GM18517 (cell line): ENCODE measurements around the gene TSBP1.
"Not testable (repeated sequence)": the region's sequence is repeated elsewhere in the genome, so short reads cannot be mapped to it uniquely, and the experiment has no call there.

Source experiments
- ATAC-seq: cut with Tn5 transposase; IDR thresholded peaks from one replicate; pipeline ENCODE4 v1.9.1; 2021; ENCODE audit warnings: mild to moderate bottlenecking, moderate library complexity; ENCODE audit not compliant: unreplicated experiment

TSBP1 gene

DNA sequence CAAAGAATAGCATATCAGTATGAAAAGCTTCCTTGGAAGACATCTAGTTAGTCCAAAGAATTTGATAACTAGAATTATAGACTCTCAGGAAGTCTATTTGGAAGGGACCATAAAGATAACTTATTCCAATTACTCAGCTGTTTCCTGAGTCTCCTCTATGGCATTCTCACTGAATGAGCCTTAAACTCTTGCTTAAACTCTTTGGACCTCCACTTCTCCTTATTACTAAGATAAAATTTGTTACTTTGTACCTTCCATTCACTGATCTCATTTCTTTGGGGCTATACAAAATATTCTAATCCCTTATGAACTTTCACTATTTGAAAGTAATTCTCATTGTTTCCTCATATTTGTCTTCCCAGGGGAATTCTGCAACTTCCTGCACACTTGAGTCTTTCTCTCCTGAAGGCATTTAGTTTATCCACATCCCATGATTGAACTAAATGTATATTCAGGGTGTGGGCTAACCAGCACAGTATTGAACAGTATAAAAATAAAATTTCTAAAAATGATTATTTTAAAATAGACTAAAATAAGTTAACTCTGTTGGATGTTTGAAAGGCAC is 80.7 kb downstream of the TSBP1 start:
- ATAC-seq = no peak

DNA sequence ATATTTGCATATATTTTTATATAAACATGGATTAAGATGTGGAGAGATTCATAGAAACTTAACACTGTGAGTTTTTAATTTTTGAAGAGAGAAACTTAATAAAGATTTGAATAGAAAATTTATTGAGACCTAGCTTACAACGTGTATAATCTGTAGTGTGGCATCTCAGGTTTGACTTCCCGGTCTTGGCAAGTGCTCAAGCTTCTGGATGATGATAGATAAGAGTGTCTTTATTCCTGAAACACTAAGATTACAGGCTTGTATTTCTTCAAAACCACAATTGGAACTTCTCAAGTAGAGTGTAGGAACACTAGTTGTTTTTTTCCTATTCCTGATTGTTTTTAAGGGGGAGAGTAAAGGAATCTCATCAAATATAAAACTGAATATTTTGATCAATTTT is 83.3 kb downstream of the TSBP1 start:
- no peak for ATAC-seq

DNA sequence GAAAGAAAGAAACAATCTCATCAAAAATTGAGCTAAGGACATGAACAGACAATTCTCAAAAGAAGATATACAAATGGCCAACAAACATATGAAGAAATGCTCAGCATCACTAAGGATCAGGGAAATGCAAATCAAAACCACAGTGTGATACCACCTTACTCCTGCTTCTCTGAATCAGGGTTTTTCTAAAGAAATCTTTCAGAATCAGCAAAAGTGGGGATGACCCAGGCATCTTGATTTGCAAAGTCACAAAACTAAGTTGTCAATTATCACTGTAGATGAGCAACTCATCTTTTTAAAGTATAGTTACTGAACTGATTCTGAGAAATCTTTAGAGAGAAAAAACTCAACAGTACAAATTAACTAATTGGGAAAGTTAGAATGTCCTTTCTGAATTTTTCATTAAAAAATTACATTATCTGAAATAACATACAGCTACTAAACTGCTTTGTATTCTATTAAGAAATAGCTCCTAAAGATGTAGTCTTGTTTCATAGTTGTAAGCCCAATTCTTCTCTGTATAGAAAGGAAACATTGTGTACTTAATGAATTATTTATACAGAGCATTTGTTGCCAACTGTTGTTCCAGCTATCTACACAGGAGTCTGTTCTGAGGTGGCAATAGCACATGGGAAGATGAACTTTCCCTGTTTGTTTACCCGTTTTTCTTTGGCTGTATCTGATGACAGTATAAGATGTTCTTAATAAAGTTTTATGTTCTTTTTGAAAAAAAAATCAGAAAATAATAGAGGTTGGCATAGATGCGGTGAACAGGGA is 97.7 kb downstream of the TSBP1 start:
- ATAC-seq = not testable (repeated sequence)

DNA sequence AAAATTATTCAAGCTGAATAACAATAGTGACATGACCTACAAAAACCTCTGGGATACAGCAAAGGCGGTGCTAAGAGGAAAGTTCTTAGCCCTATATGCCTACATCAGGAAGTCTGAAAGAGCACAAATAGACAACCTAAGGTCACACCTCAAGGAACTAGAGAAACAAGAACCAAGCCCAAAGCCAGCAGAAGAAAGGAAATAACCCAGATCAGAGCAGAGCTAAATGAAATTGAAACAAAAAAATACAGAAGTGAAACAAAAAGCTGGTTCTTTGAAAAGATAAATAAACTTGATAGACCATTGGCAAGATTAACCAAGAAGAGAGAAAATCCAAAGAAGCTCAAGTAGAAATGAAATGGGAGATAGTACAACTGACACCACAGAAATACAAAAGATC is 100.3 kb downstream of the TSBP1 start:
- ATAC-seq = no peak

DNA sequence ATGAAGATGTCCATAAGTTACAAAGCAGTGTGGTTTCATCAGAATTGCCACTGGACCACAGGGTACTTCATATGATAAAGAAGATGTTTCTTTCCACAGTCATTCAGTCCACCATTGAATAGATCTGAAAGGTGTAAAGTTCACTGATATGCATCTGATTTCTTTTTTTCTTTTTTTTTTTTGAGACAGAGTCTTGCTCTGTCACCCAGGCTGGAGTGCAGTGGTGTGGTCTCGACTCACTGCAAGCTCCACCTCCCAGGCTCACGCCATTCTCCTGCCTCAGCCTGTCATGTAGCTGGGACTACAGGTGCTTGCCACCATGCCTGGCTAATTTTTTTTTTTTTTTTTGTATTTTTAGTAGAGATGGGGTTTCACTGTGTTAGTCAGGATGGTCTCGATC is 103.2 kb downstream of the TSBP1 start:
- not testable (repeated sequence) for ATAC-seq

DNA sequence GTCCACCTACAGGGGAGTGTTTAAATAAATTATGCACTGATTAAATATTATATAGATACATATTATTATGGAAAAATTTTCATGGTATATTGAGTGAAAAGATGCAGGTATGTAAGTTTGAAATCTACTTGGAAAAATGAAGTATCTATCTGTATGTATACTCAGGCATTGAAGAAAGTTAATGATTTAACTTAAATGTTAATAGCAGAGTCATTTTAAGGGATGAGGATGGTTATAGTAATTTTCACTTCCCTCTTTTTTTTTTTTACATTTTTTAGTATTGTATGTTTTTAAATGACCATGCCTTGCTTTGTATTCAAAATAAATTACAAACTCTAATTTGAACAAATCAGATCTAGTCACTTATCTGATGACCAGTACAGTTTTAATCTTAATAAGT is 104.7 kb downstream of the TSBP1 start:
- ATAC-seq = no peak

DNA sequence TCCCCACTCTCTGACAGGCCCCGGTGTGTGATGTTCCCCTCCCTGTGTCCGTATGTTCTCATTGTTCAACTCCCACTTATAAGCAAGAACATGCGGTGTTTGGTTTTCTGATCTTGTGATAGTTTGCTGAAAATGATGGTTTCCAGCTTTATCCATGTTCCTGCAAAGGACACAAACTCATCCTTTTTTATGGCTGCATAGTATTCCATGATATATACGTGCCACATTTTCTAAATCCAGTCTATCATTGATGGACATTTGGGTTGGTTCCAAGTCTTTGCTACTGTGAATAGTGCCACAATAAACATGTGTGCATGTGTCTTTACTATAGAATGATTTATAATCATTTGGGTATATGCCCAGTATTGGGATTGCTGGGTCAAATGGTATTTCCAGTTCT is 114.4 kb downstream of the TSBP1 start:
- ATAC-seq = not testable (repeated sequence)

DNA sequence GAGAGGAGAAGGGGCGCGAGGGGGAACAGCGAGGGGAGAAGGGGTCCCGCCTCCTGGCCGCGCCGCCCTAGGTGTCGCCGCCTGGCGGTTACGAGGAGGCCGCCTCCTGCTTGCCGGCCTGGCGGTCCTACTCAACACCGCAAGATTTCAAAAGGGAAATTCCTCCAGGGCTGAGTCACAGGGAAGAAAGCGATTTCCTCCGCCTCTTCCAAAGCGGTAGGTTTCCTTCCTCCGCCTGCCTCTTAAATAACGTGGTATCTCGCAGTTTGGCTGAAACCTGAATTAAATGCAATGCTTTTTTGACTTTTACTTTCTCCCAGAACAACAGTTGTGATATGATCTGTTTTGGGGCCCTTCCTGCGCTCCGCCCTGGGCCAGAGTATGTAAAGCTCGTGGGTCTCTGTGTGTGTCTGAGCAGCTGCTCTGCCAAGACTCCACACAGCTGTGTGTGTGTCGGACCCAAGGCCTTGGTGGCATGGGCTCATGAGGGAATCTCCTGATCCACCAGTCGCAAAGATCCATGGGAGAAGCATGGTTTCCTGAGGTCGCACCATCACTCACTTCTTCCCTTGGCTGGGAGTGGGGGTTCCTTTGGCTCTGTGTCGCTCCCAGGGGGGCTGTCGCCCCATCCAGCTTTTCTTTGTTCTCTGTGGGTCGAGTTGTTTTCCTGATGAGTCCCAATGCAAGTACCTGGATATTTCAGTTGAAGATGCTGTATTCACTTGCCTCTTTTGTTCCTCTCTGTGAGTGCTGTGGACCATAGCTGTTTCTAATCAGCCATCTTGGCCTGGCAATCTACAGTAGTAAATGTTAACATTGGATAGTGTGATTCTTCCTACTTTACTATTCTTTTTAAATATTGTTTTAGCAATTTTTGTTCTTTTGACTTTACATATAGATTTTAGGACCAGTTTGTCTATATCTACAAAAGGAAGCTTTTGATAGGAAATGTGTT is 116.2 kb downstream of the TSBP1 start:
- ATAC-seq = no peak

DNA sequence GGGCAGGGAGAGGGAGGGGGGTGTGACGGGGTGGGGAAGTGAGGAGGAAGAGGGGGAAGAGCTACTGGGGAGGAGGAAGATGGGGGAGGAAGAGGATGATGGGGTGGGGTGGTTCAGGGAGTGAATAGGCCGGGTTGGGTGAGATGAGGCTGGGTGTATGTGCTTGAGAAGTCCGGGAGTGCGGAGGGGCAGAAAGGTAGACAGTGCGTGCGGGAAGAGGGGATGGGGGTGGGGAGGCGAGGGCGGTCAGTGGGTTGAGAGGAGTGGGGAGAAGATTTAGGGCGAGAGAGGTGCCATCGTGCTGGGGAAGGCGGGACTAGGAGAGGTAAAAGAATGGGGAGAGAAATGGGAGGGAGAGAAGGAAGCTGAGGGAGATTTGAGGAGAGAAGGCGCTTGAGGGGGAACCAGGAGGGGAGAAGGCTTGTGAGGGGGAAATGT is 116.9 kb downstream of the TSBP1 start:
- ATAC-seq = no peak

DNA sequence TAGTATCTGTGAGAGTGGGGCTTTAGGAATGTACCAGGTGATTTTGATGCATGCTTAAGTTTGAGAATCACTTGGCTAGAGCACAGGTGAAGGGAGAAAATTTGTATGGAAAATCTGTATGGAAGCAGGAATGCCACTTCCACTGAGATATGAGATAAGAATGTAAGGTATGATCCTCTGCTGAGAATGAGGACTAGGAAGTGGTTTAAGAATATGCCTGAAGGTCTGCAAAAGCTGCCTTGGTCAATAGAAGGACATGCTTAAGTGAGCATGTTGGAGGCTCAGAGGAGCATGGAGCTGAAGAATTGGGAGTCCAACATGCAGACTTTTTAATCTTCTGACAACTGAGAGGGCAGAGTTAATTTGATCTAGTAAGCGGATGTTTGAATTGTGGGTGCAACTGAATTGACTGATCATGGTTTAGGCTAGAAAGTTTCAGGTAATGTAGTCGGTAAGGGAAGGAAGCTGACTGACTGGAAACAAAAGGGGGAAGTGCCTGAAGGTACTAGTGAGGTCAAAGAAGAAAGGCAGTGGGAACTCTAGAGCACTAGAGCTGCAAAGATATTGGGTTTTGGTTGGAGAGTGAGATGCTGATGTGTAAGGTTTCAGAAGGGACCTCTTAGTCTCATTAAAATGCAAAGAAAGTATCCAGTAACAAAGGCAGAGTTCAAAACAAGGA is 119.2 kb downstream of the TSBP1 start:
- ATAC-seq = no peak

DNA sequence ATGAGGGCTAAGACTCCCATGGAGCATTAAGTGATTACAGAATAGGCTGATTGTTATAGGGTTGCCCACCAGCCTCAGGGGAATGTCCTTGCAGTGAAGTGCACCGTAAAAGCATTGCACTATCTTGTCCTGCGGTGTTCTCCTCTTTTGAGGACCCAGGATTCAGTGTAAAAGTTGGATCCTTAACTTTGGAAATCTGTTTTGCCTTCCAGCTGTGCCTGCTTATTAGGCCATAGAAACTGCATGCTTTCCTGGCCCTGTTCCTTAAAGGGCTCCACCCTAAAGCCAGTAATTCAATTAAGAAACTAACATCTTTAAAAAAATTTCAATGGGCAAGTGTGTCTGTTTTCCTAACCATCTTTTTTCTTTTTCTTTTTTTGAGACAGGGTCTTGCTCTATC is 122.4 kb downstream of the TSBP1 start:
- ATAC-seq = no peak

DNA sequence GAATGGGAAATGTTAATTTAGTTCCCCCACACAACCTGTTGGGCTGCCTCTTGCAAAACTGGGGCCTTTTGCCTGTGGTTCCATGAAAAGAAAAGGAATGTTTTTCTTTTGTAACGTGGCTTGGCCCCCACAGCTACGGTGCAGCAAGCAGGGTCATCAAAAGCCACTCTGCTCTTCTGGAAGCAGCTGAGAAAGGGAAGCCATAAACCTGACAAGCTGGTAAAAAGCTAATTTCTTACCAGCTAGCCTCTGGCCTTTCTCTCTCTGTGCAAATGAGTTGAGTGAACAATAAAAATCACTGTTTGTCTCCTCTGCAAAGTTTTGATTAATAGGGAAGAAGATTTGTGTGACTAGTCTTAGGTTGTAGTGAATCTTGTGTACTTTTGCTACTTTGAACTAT is 124.3 kb downstream of the TSBP1 start:
- no peak for ATAC-seq

DNA sequence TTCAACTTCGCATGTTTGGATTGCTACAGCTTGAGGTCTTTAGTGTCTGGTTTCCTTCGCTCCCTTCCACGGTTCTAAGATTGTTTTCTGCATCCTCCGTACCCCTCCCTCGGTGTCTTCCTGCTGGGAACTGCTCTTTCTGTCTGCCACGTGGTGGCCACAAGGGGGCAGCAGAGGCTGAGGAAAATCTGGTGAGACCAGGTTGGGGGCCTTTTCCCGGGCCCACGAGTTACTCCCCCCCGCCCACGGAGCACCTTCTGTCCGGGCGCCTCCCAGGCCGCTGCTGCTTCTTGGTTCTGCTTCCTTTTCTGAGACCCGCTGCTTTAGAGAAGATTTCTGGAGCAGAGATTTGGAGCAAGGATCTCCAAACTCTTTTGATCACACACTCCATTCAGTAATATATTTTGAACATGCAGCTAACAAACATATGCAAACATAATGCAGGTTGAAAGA is 126.7 kb downstream of the TSBP1 start:
- no peak for ATAC-seq

DNA sequence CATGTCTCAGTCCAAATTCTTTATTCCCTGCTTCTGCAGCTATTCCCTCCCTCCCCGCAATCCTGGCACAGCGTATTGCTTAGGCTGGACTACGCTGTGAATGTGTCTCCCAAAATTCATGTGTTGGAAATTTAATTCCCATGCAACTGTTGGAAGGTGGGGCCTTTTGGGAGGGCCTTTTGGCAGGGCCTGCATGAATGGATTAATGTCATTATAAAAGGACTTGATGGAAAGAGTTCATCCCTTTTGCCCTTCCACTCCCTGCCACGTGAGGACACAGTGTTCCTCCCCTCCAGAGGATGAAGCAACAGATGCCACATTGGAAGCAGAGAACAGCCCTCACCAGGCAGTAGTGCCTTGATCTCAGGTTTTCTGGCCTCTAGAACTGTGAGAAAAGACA is 127.4 kb downstream of the TSBP1 start:
- no peak for ATAC-seq
